Suprapubic skin (tissue), 4 donors: ENCODE results near the gene DDX10. TPM values are rescaled to one million over a fixed set of nuclear protein-coding genes. Genes with fewer than 3 reads are reported as not detected.

Experiments
- DNase-seq, 2 donors: peaks; one replicate each; pipeline ENCODE4 v3.0.0-alpha.2; 2019; ENCODE audit warnings: low spot score in 2 of 2
- H3K27ac ChIP-seq: fragments of 200-600 bp; sonication (generic); one replicate; pipeline ENCODE4 v1.5.1; 2019
- H3K27me3 ChIP-seq: fragments of 200-600 bp; sonication (generic); one replicate; pipeline ENCODE4 v1.5.1; 2019
- H3K36me3 ChIP-seq: fragments of 200-600 bp; sonication (generic); one replicate; pipeline ENCODE4 v1.5.1; 2019
- H3K4me1 ChIP-seq: fragments of 200-600 bp; sonication (generic); one replicate; pipeline ENCODE4 v1.5.1; 2019
- H3K4me3 ChIP-seq: fragments of 200-600 bp; sonication (generic); one replicate; pipeline ENCODE4 v1.5.1; 2019; ENCODE audit warnings: mild to moderate bottlenecking
- H3K9me3 ChIP-seq: fragments of 200-600 bp; sonication (generic); one replicate; pipeline ENCODE4 v1.5.1; 2019
- EP300 ChIP-seq: sonication (generic); formaldehyde crosslinking; IDR thresholded peaks from one replicate; pipeline ENCODE4 v1.6.1; 2017; ENCODE audit warnings: antibody characterized with exemption
- POLR2A ChIP-seq, 2 donors: fragments of 450-650 bp; IDR thresholded peaks; one replicate each; pipeline ENCODE4 v1.6.1; 2017; ENCODE audit warnings: antibody characterized with exemption in 2 of 2, mild to moderate bottlenecking in 2 of 2, moderate library complexity in 2 of 2
- POLR2AphosphoS5 ChIP-seq, 3 donors: sonication (generic); formaldehyde crosslinking; IDR thresholded peaks; one replicate each; pipeline ENCODE4 v1.6.1; 2017; ENCODE audit warnings: antibody characterized with exemption in 3 of 3
- WGBS: methylation state at CpG from one replicate; pipeline ENCODE4 v1.1.5; 2018; 5-methylcytosine and 5-hydroxymethylcytosine counted together
- total RNA-seq, 4 donors: library from RNA; depleted of rRNA; stranded (reverse); fragments of >200 nt; gene quantifications; one replicate each; pipeline ENCODE4 v1.1.0, GENCODE V29; 2016
- TF ChIP-seq, protein P1 (sequence below), 2 donors: fragments of 200-600 bp in 1 of 2; fragments of 450-650 bp in 1 of 2; sonication (generic) in 1 of 2; IDR thresholded peaks; one replicate each; pipeline ENCODE4 v1.5.1; 2016 to 2019; ENCODE audit warnings: antibody characterized with exemption in 2 of 2, mild to moderate bottlenecking in 1 of 2, moderate library complexity in 1 of 2

Gene DDX10
- total RNA-seq, 4 donors from 2014 or later, result 21.9 to 30.7 (median 27.2) TPM

DNA sequence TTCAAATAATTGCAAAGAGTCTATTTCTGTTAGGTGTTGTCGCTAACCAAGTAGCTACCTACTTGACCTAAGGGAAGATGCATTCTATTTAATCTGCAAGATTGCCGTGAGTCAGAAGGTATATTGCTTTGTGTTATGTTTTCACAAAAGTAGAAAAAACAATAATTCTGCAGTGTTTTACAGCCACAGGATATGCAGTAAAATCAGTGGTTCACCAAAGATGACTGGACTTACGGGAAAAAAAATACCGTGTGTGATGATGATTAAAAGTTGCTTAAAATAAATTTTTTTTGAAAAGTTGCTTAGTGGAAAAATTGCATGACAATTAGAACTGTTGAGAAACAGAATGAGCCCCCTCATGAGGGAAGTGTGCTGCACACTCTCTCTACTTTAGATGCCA lies 209.1 kb downstream of the DDX10 start:
- Histone ChIP-seq H3K4me1 (no peaks in the 10 kb centered on the region), H3K36me3 (no peaks in the 10 kb centered on the region), H3K9me3 (no peaks in the 10 kb centered on the region), H3K27ac (no peak overlapping the region), H3K4me3 (no peak overlapping the region), H3K27me3 (no peaks in the 10 kb centered on the region)
- TF ChIP-seq, protein P1, sequence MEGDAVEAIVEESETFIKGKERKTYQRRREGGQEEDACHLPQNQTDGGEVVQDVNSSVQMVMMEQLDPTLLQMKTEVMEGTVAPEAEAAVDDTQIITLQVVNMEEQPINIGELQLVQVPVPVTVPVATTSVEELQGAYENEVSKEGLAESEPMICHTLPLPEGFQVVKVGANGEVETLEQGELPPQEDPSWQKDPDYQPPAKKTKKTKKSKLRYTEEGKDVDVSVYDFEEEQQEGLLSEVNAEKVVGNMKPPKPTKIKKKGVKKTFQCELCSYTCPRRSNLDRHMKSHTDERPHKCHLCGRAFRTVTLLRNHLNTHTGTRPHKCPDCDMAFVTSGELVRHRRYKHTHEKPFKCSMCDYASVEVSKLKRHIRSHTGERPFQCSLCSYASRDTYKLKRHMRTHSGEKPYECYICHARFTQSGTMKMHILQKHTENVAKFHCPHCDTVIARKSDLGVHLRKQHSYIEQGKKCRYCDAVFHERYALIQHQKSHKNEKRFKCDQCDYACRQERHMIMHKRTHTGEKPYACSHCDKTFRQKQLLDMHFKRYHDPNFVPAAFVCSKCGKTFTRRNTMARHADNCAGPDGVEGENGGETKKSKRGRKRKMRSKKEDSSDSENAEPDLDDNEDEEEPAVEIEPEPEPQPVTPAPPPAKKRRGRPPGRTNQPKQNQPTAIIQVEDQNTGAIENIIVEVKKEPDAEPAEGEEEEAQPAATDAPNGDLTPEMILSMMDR (IDR thresholded peaks at IDR 0.05), result no peak
- TF ChIP-seq EP300 (no peak), POLR2AphosphoS5 (IDR thresholded peaks at IDR 0.05) (no peak), POLR2A (IDR thresholded peaks at IDR 0.05) (no peak)
- WGBS, result 90% methylated on average over 4 of the region's 4 CpGs
- DNase-seq, result no peak

DNA sequence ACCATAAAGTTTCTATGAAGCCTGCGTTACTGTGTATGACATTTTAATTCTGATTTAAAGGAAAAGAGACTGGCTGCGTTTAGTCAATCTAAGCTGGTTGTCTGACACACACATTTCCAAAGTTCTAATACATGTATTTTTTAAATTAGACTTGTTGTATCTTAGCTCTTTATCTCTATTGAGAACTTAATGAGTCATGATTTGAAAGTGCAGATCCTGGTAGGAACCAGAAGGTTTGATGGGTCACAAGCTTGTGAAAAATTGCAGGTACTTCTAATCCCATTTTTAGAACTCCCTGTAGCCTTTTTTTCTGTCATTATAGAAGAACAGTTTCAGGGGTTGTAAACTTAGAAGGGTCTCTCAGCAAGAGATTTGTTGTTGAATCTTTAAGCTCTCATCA lies 210.3 kb downstream of the DDX10 start:
- Histone ChIP-seq H3K4me1 (no peaks in the 10 kb centered on the region), H3K27me3 (no peaks in the 10 kb centered on the region), H3K4me3 (no peak overlapping the region), H3K27ac (no peak overlapping the region), H3K36me3 (no peaks in the 10 kb centered on the region), H3K9me3 (no peaks in the 10 kb centered on the region)
- WGBS, result 86% methylated on average over 2 of the region's 2 CpGs
- TF ChIP-seq, protein P1 (IDR thresholded peaks at IDR 0.05), result no peak
- TF ChIP-seq POLR2AphosphoS5 (IDR thresholded peaks at IDR 0.05), result no peak
- no peak for TF ChIP-seq POLR2A (IDR thresholded peaks at IDR 0.05)
- no peak for TF ChIP-seq EP300
- no peak for DNase-seq

DNA sequence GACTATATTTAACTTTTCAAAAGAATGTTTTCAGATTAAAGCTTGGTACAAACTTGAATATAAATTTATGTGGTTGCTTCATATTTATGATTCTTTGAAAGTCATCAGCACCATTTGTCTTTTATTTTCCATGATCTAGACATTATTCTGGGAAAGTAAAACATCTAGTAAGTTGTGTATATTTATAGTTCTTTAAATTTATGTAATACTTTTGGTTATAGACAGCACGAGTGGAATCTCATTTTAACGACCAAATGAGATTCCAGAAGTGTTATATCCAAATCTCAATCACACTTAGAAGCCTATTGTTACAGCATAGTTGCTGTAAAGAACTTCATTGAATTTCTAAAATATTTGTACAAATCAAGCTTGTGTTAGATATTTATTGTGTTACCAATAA lies 212.3 kb downstream of the DDX10 start:
- Histone ChIP-seq H3K27me3 (no peaks in the 10 kb centered on the region), H3K4me1 (no peaks in the 10 kb centered on the region), H3K36me3 (no peaks in the 10 kb centered on the region), H3K9me3 (no peaks in the 10 kb centered on the region), H3K4me3 (no peak overlapping the region), H3K27ac (no peak overlapping the region)
- no peak for DNase-seq
- 80% methylated on average over 2 of the region's 2 CpGs for WGBS
- TF ChIP-seq EP300 (no peak), POLR2A (IDR thresholded peaks at IDR 0.05) (no peak), POLR2AphosphoS5 (IDR thresholded peaks at IDR 0.05) (no peak)
- TF ChIP-seq, protein P1 (IDR thresholded peaks at IDR 0.05), result no peak

DNA sequence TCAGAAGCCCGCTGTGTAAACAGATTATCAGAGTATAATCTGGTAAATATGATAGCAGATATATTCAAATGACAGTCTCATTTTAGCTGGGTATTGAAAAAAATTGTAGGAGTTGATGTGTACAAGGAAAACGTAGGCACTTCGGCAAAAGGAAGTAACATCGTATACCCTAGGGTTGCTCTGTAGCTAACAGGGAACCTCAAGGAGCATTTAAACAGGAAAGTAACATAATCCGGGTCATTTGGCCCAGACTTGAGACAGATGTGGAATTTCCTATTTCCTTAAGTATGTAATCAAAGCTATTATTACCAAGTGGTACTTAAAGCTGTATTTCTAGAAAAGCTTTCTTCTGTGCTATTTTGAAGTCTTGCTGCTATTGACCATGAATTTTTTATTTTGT lies 215.6 kb downstream of the DDX10 start:
- no peaks in the 10 kb centered on the region for H3K4me1 ChIP-seq
- no peak overlapping the region for H3K4me3 ChIP-seq
- no peaks in the 10 kb centered on the region for H3K27me3 ChIP-seq
- H3K27ac ChIP-seq, result no peak overlapping the region
- no peak for DNase-seq
- TF ChIP-seq POLR2AphosphoS5 (IDR thresholded peaks at IDR 0.05) (no peak), POLR2A (IDR thresholded peaks at IDR 0.05) (no peak), EP300 (no peak)
- TF ChIP-seq, protein P1 (IDR thresholded peaks at IDR 0.05), result no peak
- no peaks in the 10 kb centered on the region for H3K9me3 ChIP-seq
- H3K36me3 ChIP-seq, result no peaks in the 10 kb centered on the region
- 65% methylated on average over 5 of the region's 5 CpGs for WGBS

DNA sequence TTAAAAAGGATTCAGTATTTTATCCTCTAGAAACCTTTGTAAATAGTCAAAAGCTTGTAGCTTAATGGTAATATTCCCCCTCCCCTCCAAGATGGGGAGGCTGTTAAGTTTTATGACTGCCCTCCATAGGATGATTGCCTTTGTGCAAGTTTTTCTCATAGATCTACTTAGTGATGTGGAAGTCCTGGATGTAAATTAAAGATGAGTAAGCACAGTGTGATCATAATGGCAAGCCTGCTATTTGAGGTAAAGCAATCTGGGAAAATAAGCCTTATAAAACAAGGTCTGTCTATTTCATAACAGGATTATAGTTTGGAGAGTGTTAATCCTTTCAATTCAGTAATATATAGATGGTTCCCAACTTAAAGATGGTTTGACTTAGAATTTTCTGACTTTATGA lies 216.3 kb downstream of the DDX10 start:
- Histone ChIP-seq H3K4me1 (no peaks in the 10 kb centered on the region), H3K27me3 (no peaks in the 10 kb centered on the region), H3K9me3 (no peaks in the 10 kb centered on the region), H3K36me3 (no peaks in the 10 kb centered on the region), H3K4me3 (no peak overlapping the region), H3K27ac (no peak overlapping the region)
- DNase-seq, result no peak
- TF ChIP-seq POLR2A (IDR thresholded peaks at IDR 0.05) (no peak), EP300 (no peak), POLR2AphosphoS5 (IDR thresholded peaks at IDR 0.05) (no peak)
- TF ChIP-seq, protein P1 (IDR thresholded peaks at IDR 0.05), result no peak
